ENCODE results near the gene PAK3.

Gene PAK3

GRCh38 chrX:111129921-111130320, 33.9 kb downstream of the PAK3 start:
- TF ChIP-seq USF1 (IDR thresholded peaks at IDR 0.05) (no peak), CREB1 (IDR thresholded peaks at IDR 0.05; ENCODE audit: low read depth) (no peak), EP300 (IDR thresholded peaks at IDR 0.05; ENCODE audit: borderline replicate concordance) (no peak), MAX (IDR thresholded peaks at IDR 0.05) (no peak), YY1 (IDR thresholded peaks at IDR 0.05; ENCODE audit: low read depth) (no peak), TEAD4 (IDR thresholded peaks at IDR 0.05) (no peak), TCF12 (IDR thresholded peaks at IDR 0.05; ENCODE audit: low read depth) (no peak), RAD21 (IDR thresholded peaks at IDR 0.05; ENCODE audit: low read depth) (no peak), CEBPB (IDR thresholded peaks at IDR 0.05) (no peak), FOXM1 (IDR thresholded peaks at IDR 0.05; ENCODE audit: borderline replicate concordance, low read depth) (no peak), ZBTB7A (IDR thresholded peaks at IDR 0.05; ENCODE audit: low read depth) (no peak), REST (IDR thresholded peaks at IDR 0.05; ENCODE audit: low read depth) (no peak), NFIC (IDR thresholded peaks at IDR 0.05) (no peak), EGR1 (IDR thresholded peaks at IDR 0.05) (no peak), TAF1 (IDR thresholded peaks at IDR 0.05; ENCODE audit: low read depth) (no peak)

- no peak for TF ChIP-seq REST (IDR thresholded peaks at IDR 0.05; ENCODE audit: low read depth)
- TF ChIP-seq CREB1 (IDR thresholded peaks at IDR 0.05; ENCODE audit: low read depth): no peak
- TF ChIP-seq ZBTB7A (IDR thresholded peaks at IDR 0.05; ENCODE audit: low read depth): no peak
- no peak for TF ChIP-seq TAF1 (IDR thresholded peaks at IDR 0.05; ENCODE audit: low read depth)
- no peak for TF ChIP-seq FOXM1 (IDR thresholded peaks at IDR 0.05; ENCODE audit: borderline replicate concordance, low read depth)
- TF ChIP-seq EGR1 (IDR thresholded peaks at IDR 0.05): no peak
- no peak for TF ChIP-seq CEBPB (IDR thresholded peaks at IDR 0.05)
- no peak for TF ChIP-seq TCF12 (IDR thresholded peaks at IDR 0.05; ENCODE audit: low read depth)
- no peak for TF ChIP-seq MAX (IDR thresholded peaks at IDR 0.05)
- no peak for TF ChIP-seq RAD21 (IDR thresholded peaks at IDR 0.05; ENCODE audit: low read depth)
- no peak for TF ChIP-seq NFIC (IDR thresholded peaks at IDR 0.05)
These were observed 35.6 kb downstream of the PAK3 start for GRCh38 chrX:111131572-111131971.

- TF ChIP-seq USF1 (IDR thresholded peaks at IDR 0.05) (no peak), ZBTB7A (IDR thresholded peaks at IDR 0.05; ENCODE audit: low read depth) (no peak)
These were observed 37.4 kb downstream of the PAK3 start for GRCh38 chrX:111133389-111133788.

- TF ChIP-seq EP300 (IDR thresholded peaks at IDR 0.05; ENCODE audit: borderline replicate concordance) (no peak), TEAD4 (IDR thresholded peaks at IDR 0.05) (no peak), TAF1 (IDR thresholded peaks at IDR 0.05; ENCODE audit: low read depth) (no peak), NFIC (IDR thresholded peaks at IDR 0.05) (no peak), REST (IDR thresholded peaks at IDR 0.05; ENCODE audit: low read depth) (no peak), RAD21 (IDR thresholded peaks at IDR 0.05; ENCODE audit: low read depth) (no peak), TCF12 (IDR thresholded peaks at IDR 0.05; ENCODE audit: low read depth) (no peak), EGR1 (IDR thresholded peaks at IDR 0.05) (no peak), CREB1 (IDR thresholded peaks at IDR 0.05; ENCODE audit: low read depth) (no peak), CEBPB (IDR thresholded peaks at IDR 0.05) (no peak), FOXM1 (IDR thresholded peaks at IDR 0.05; ENCODE audit: borderline replicate concordance, low read depth) (no peak), ZBTB7A (IDR thresholded peaks at IDR 0.05; ENCODE audit: low read depth) (no peak), USF1 (IDR thresholded peaks at IDR 0.05) (no peak), YY1 (IDR thresholded peaks at IDR 0.05; ENCODE audit: low read depth) (no peak), MAX (IDR thresholded peaks at IDR 0.05) (no peak)
These were observed 49.9 kb downstream of the PAK3 start for GRCh38 chrX:111145878-111146277.
